IPS-18c (cell line): ENCODE results near the gene TNFAIP6.

ENCODE experiments used
- H3K4me3 ChIP-seq: 2 replicates; pipeline ENCODE4 v1.7.0; 2013; ENCODE audit warnings: low read depth, mild to moderate bottlenecking, low read length, moderate library complexity; ENCODE audit not compliant: insufficient read depth
- H3K9me3 ChIP-seq: one replicate; pipeline ENCODE4 v1.6.1; 2013; ENCODE audit warnings: mild to moderate bottlenecking, low read length, moderate library complexity; ENCODE audit not compliant: control insufficient read depth, insufficient read depth

The TNFAIP6 gene

GRCh38 chr2:151350579-151351195, 6.7 kb upstream of the TNFAIP6 start:
- no peak overlapping the region for H3K4me3 ChIP-seq
- H3K9me3 ChIP-seq, result no peaks in the 10 kb centered on the region

DNA sequence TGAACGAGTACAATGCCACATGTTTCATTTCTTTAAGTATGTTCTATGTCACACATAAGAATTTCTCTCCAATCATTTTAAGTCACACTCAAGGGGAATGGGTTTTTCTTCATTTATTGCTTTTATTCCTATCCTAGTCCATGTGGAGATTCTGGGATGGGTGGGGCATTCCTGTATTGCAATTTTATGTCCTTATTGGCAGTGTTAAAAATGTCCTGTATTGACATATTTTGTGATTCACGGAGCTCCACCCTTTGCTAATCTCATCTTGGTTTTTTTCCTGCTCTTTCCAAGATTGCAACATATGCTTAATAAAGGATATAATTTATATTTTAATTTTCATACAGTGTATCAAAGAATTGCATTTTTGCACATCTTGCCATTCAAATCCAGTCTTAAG, 3.4 kb upstream of the TNFAIP6 start:
- Histone ChIP-seq H3K9me3 (no peaks in the 10 kb centered on the region), H3K4me3 (no peak overlapping the region)

- Histone ChIP-seq H3K9me3 (no peaks in the 10 kb centered on the region), H3K4me3 (no peak overlapping the region)
Observed at GRCh38 chr2:151354807-151355206, 2.6 kb upstream of the TNFAIP6 start.

DNA sequence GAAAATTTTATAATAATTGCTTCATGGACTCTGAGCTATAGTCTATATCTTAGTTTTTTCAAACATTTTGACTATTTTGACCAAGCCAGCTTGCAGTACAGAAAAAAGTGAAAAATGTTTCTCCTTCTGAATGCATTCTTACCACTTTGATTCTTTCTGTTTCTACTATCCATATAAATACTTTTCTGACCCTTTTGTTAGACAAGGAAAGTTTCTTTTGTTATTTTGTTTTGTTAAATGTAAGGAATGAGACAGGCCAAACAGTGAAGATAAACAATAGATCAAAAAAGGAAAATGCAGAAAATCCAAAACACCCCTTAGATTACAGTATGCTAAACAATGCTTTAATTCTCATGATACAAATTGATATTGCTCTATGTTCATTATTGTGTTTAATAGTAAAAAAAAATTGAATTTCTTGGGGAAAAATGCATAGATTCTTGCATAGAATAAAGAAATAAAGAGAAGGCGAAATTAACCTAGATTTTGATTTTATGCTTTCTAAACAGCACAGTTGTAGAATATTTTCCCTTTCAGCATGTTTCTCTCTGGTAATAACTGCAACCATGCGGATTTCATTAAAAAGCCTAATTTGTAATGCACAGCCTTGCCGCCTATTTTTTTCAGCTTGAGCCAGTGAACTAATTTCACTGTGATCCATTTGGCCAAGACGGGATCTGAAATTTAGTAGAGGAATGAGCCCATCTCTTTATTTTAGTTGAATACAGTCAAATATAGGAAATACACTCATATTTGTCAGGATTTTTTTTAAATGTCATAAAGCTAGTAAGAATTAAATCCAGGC, 976 bp downstream of the TNFAIP6 start:
- Histone ChIP-seq H3K9me3 (no peaks in the 10 kb centered on the region), H3K4me3 (no peak overlapping the region)

GRCh38 chr2:151359768-151360461, 2.5 kb downstream of the TNFAIP6 start:
- Histone ChIP-seq H3K9me3 (no peaks in the 10 kb centered on the region), H3K4me3 (no peak overlapping the region)

- H3K4me3 ChIP-seq, result no peak overlapping the region
- H3K9me3 ChIP-seq, result no peaks in the 10 kb centered on the region
Observed at GRCh38 chr2:151361674-151362370, 4.4 kb downstream of the TNFAIP6 start.

DNA sequence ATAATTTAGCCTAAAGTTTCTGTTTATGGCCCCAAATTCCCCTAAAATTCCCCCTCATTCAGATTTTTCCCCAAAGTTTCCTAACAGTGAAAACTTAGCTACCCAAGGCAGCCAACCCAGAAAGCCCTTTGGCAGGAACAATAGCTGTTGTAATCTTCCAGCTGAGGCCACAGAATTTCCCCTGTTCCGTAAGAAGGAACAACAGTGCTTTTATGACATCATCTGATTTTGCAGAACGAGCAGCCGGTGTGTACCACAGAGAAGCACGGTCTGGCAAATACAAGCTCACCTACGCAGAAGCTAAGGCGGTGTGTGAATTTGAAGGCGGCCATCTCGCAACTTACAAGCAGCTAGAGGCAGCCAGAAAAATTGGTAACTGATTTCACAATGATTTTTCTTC, 6.3 kb downstream of the TNFAIP6 start:
- Histone ChIP-seq H3K9me3 (no peaks in the 10 kb centered on the region), H3K4me3 (no peak overlapping the region)

DNA sequence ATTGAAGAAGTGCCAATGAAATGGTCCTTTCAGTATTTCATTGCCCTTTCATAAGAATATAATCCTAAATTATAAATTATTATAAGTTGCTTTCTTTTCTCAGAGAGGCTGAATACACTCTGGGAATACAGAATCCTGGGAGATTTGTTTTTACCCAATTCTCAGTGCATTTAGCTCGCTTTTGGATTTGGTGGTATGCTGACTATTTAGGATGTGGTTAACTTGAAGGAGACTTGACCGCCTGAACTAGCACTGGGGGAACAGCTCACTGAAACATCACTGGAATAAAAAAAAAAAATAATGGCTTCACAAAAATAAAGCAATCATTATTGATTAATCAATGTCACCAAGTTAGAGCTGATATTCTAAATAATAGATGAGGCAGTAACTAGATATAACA, 10.2 kb downstream of the TNFAIP6 start:
- no peak overlapping the region for H3K4me3 ChIP-seq
- no peaks in the 10 kb centered on the region for H3K9me3 ChIP-seq

- H3K4me3 ChIP-seq, result no peak overlapping the region
Observed at GRCh38 chr2:151374436-151374835, 17.0 kb downstream of the TNFAIP6 start.

GRCh38 chr2:151379169-151379568, 21.8 kb downstream of the TNFAIP6 start:
- H3K4me3 ChIP-seq, result no peak overlapping the region
- no peaks in the 10 kb centered on the region for H3K9me3 ChIP-seq

More at GRCh38 chr2:151374436-151374835, 17.0 kb downstream of the TNFAIP6 start:
- H3K9me3 ChIP-seq, result no peaks in the 10 kb centered on the region

- Histone ChIP-seq H3K4me3 (no peak overlapping the region), H3K9me3 (no peaks in the 10 kb centered on the region)
Observed at GRCh38 chr2:151380580-151381235, 23.3 kb downstream of the TNFAIP6 start.

DNA sequence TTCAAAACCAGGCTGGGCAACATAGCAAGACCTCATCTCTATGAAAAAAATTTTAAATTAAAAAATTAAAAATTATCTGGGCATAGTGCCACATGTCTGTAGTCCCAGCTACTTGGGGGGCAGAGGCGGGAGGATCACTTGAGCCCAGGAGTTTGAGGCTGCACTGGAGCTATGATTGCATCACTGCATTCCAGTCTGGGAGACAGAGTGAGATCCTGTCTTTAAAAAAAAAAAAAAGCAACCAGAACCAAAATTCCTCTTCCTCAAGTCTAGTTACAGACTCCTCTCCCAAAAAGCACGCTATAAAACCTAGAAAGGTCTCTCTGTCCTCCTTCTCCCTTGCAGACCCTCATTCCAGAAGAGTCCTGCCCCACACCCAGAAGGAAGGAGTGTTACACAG, 23.9 kb downstream of the TNFAIP6 start:
- H3K4me3 ChIP-seq, result no peak overlapping the region
- H3K9me3 ChIP-seq, result no peaks in the 10 kb centered on the region

DNA sequence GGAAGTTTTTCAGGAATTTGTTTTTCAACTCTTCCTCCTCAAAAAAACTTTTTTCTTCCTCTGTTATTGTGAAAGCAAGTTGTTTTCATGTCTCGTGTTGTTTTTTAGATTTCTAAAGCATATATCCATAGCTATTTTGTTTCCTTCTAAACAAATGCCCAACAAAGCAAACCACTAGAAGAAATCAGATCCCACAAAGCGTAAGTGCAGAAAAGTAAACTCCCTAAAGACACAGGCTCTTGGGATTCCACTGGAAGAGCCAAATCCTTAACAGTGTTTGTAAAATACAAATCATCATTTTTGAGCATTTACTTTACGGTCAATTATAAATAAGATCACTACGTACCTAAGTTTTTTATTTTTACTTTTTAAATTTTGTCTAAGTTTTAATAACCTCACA, 30.6 kb downstream of the TNFAIP6 start:
- H3K9me3 ChIP-seq, result no peaks in the 10 kb centered on the region

GRCh38 chr2:151391436-151391835, 34.0 kb downstream of the TNFAIP6 start:
- Histone ChIP-seq H3K9me3 (no peaks in the 10 kb centered on the region), H3K4me3 (no peak overlapping the region)

More for the DNA sequence above, 30.6 kb downstream of the TNFAIP6 start:
- H3K4me3 ChIP-seq, result no peak overlapping the region

- Histone ChIP-seq H3K9me3 (no peaks in the 10 kb centered on the region), H3K4me3 (no peak overlapping the region)
Observed at GRCh38 chr2:151394509-151394908, 37.1 kb downstream of the TNFAIP6 start.

DNA sequence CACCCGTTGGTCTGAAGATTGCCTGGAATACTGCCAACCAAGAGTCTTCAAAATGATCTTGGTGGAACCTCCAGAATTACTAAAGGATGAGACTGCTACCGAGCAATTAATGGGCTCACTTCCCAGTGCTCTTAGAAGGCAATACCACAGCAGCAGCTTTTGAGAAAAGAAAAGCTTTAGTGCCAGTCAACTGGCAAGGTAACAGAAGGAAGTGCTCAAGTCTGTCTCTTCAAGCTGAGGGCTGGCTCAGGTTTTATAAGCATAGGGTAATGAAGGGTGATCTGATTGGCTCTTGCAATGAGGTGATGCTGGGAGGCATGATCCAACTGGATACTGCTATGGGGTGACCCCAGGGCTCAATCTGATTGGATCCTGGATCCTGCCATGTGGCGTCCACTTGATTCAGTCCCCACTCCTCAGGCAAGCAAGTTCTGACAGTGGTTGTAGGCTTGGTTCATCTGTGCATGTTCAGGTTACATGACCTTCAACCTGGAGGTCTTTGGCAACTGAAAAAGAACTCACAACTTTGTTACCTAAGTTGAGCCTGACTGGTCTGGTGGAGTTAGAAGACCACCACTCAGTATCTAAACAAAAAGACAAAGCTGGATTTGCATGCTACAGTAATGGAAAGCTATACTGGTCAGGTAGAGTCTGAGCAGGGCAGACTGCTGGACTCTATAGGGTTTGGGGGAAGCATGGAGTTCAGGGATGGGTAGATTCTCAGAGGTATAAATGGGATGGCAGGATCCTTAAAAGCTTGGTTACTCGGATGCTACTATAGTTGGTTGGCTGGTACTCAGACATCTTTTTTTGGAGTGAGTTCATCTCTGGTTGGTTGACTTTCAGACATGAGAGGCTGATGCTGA, 38.4 kb downstream of the TNFAIP6 start:
- Histone ChIP-seq H3K4me3 (no peak overlapping the region), H3K9me3 (no peaks in the 10 kb centered on the region)
